HepG2 (cell line): ENCODE measurements around the gene DTYMK. TPM values are rescaled to one million over a fixed set of nuclear protein-coding genes. Genes with fewer than 3 reads are reported as not detected.

Experiments used
- CHD2 ChIP-seq: IDR thresholded peaks from 2 replicates; pipeline ENCODE4 v1.6.1; 2011; ENCODE audit warnings: low read depth, low read length, improper control_type of control experiment
- FOXP1 ChIP-seq, 2 experiments: fragments of 450-650 bp in 1 of 2; IDR thresholded peaks; 2 replicates each; pipeline ENCODE4 v1.6.1; 2017 to 2018; ENCODE audit warnings: antibody characterized with exemption in 1 of 2
- GATAD1 ChIP-seq: IDR thresholded peaks from 2 replicates; pipeline ENCODE4 v1.6.1; 2016; ENCODE audit warnings: missing genetic modification reagents, missing compliant biosample characterization
- ISL2 ChIP-seq: sonication (generic); formaldehyde crosslinking; IDR thresholded peaks from 2 replicates; pipeline ENCODE4 v1.5.0; 2020; ENCODE audit warnings: missing genetic modification reagents
- KDM3A ChIP-seq: IDR thresholded peaks from 2 replicates; pipeline ENCODE4 v1.6.1; 2018; ENCODE audit warnings: low read depth, missing compliant biosample characterization
- KMT2A ChIP-seq: sonication (generic); formaldehyde crosslinking; IDR thresholded peaks from 2 replicates; pipeline ENCODE4 v1.4.0; 2020; ENCODE audit warnings: missing genetic modification reagents
- LCORL ChIP-seq, 2 experiments: fragments of 450-650 bp in 1 of 2; sonication (generic) in 1 of 2; formaldehyde crosslinking in 1 of 2; IDR thresholded peaks; 2 replicates each; pipeline versions ENCODE4 v1.5.0 to v1.6.1; 2017 to 2020; ENCODE audit warnings: antibody characterized with exemption in 1 of 2, missing genetic modification reagents in 1 of 2
- MEF2D ChIP-seq: sonication (generic); formaldehyde crosslinking; IDR thresholded peaks from 2 replicates; pipeline ENCODE4 v1.5.1; 2020; ENCODE audit warnings: mild to moderate bottlenecking, missing genetic modification reagents
- SALL1 ChIP-seq: sonication (generic); formaldehyde crosslinking; IDR thresholded peaks from 2 replicates; pipeline ENCODE4 v1.8.0; 2022; ENCODE audit warnings: mild to moderate bottlenecking, missing genetic modification reagents
- THAP7 ChIP-seq: sonication (generic); formaldehyde crosslinking; IDR thresholded peaks from 2 replicates; pipeline ENCODE4 v1.8.1; 2023; ENCODE audit warnings: mild to moderate bottlenecking, missing genetic modification reagents
- ZGPAT ChIP-seq: IDR thresholded peaks from 2 replicates; pipeline ENCODE4 v1.6.1; 2016; ENCODE audit warnings: mild to moderate bottlenecking
- ZMYM2 ChIP-seq: sonication (generic); formaldehyde crosslinking; IDR thresholded peaks from 2 replicates; pipeline ENCODE4 v1.8.0; 2022; ENCODE audit warnings: mild to moderate bottlenecking, missing genetic modification reagents
- ZNF136 ChIP-seq: sonication (generic); formaldehyde crosslinking; IDR thresholded peaks from 2 replicates; pipeline ENCODE4 v1.8.1; 2022; ENCODE audit warnings: low read depth, mild to moderate bottlenecking, moderate library complexity, missing genetic modification reagents
- ZNF232 ChIP-seq: sonication (generic); formaldehyde crosslinking; IDR thresholded peaks from 2 replicates; pipeline ENCODE4 v1.4.0; 2020; ENCODE audit warnings: missing genetic modification reagents, borderline replicate concordance
- ZNF512B ChIP-seq: sonication (generic); formaldehyde crosslinking; IDR thresholded peaks from 2 replicates; pipeline ENCODE4 v1.5.1; 2020; ENCODE audit warnings: missing genetic modification reagents, mild to moderate bottlenecking, borderline replicate concordance
- ZNF574 ChIP-seq: sonication (generic); formaldehyde crosslinking; IDR thresholded peaks from 2 replicates; pipeline ENCODE4 v1.4.0; 2020; ENCODE audit warnings: missing genetic modification reagents
- ZNF747 ChIP-seq: sonication (generic); formaldehyde crosslinking; IDR thresholded peaks from 2 replicates; pipeline ENCODE4 v1.8.1; 2023; ENCODE audit warnings: missing genetic modification reagents, mild to moderate bottlenecking, borderline replicate concordance
- ZNF781 ChIP-seq: sonication (generic); formaldehyde crosslinking; IDR thresholded peaks from 2 replicates; pipeline ENCODE4 v1.5.1; 2020; ENCODE audit warnings: borderline replicate concordance, mild to moderate bottlenecking, missing genetic modification reagents; ENCODE audit errors: not compliant biosample characterization
- polyA plus RNA-seq, 8 experiments: library from polyadenylated mRNA; depleted of rRNA in 3 of 8; stranded (reverse) in 7 of 8; unstranded in 1 of 8; fragments of >200 nt; fragmentation: Illumina TruSeq in 4 of 8; extraction: Trizol in 4 of 8; gene quantifications; 2 replicates each; pipeline versions ENCODE4 v1.2.1 to v1.2.3, GENCODE V29; 2011 to 2016; ENCODE audit warnings: low read depth in 4 of 8, missing spikeins in 1 of 8, mixed read lengths in 1 of 8; ENCODE audit not compliant: insufficient read depth in 1 of 8
- total RNA-seq, 5 experiments: library from RNA; depleted of rRNA; stranded (reverse); fragments of >200 nt; fragmentation: Illumina TruSeq; extraction: Trizol; gene quantifications; 2 replicates each; pipeline ENCODE4 v1.2.3, GENCODE V29; 2016; ENCODE audit warnings: low read depth in 1 of 5

DTYMK gene
- total and polyA plus RNA-seq, 2 of the 13 experiments (the other 11 are each of a cell fraction or from before 2014, with no cell fraction given), result 57.5 to 134 TPM

GRCh38 chr2:241645056-241645914 is 41.3 kb downstream of the DTYMK start (continued):
- TF ChIP-seq ZNF574 (CRISPR knock-in tag) (peak; percentile 75; the same call in 1 of the 2 replicates), ZNF747 (CRISPR knock-in tag) (no peak), ZNF512B (CRISPR knock-in tag) (no peak), CHD2 (no peak), LCORL (IDR thresholded peaks at IDR 0.05) (no peak), LCORL (CRISPR knock-in tag; IDR thresholded peaks at IDR 0.05) (peak; percentile 95), ZGPAT (CRISPR knock-in tag) (peak; percentile 67; the same call in 1 of the 2 replicates), ZMYM2 (CRISPR knock-in tag) (peak; percentile 63), SALL1 (peak; percentile 95), THAP7 (CRISPR knock-in tag) (peak; percentile 81; the same call in 1 of the 2 replicates), ISL2 (CRISPR knock-in tag) (0 out of 2 replicates have a peak, but pooled peaks have one; percentile 49), MEF2D (CRISPR knock-in tag) (peak; percentile 71), ZNF781 (CRISPR knock-in tag) (no peak), ZNF232 (CRISPR knock-in tag) (peak; percentile 91; the same call in 1 of the 2 replicates), KDM3A (peak; percentile 82), ZNF136 (peak; percentile 90; the same call in 1 of the 2 replicates), KMT2A (peak; percentile 84), FOXP1 (IDR thresholded peaks at IDR 0.05) (no peak), FOXP1 (CRISPR knock-in tag; IDR thresholded peaks at IDR 0.05) (peak; percentile 71), GATAD1 (CRISPR knock-in tag) (0 out of 2 replicates have a peak, but pooled peaks have one; percentile 10)
